Naive thymus-derived CD4-positive, alpha-beta T cell (primary cell): Measurements from ENCODE around the gene GLT1D1. TPM values are rescaled to one million over a fixed set of nuclear protein-coding genes. Genes with fewer than 3 reads are reported as not detected.
A peak's percentile ranks its signal among the peaks of the same experiment; 100 is the strongest.

ENCODE experiments used
- ATAC-seq: fragments of 150-1000 bp; cut with Tn5 transposase; 2 replicates; pipeline ENCODE4 v1.10.0; 2021; ENCODE audit warnings: mild to moderate bottlenecking, moderate library complexity
- CTCF ChIA-PET: fragments of 350-600 bp; sonication (Branson Sonifier 250); formaldehyde crosslinking; loops from one replicate; lab custom pipeline; 2021; ENCODE audit warnings: antibody characterized with exemption; lab: Charles Lee
- POLR2A ChIA-PET: fragments of 350-600 bp; sonication (Branson Sonifier 250); formaldehyde crosslinking; loops from one replicate; lab custom pipeline; 2021; ENCODE audit warnings: antibody characterized with exemption, inconsistent platforms; lab: Charles Lee
- DNase-seq, 9 donors: peaks; one replicate each; pipeline versions ENCODE4 v3.0.0 to v3.0.0-alpha.2; 2020 to 2022; ENCODE audit warnings: mixed read lengths in 1 of 9
- H3K27ac ChIP-seq: one replicate; pipeline ENCODE4 v1.7.0; 2013; ENCODE audit warnings: mild to moderate bottlenecking, low read depth, low read length, moderate library complexity
- H3K27me3 ChIP-seq, 2 donors: one replicate each; pipeline ENCODE4 v1.7.0; 2013; ENCODE audit warnings: low read length in 2 of 2, mild to moderate bottlenecking in 2 of 2, moderate library complexity in 2 of 2; ENCODE audit not compliant: control insufficient read depth in 2 of 2, insufficient read depth in 2 of 2
- H3K36me3 ChIP-seq, 3 experiments: 1 replicate in 2 of 3; 2 replicates in 1 of 3; pipeline ENCODE4 v1.7.0; 2013; ENCODE audit warnings: low read length in 3 of 3, mild to moderate bottlenecking in 3 of 3, moderate library complexity in 1 of 3; ENCODE audit not compliant: insufficient read depth in 3 of 3, control insufficient read depth in 2 of 3
- H3K4me1 ChIP-seq, 2 donors: one replicate each; pipeline ENCODE4 v1.7.0; 2013; ENCODE audit warnings: low read length in 2 of 2, mild to moderate bottlenecking in 2 of 2, moderate library complexity in 1 of 2; ENCODE audit not compliant: control insufficient read depth in 2 of 2, insufficient read depth in 2 of 2
- H3K4me3 ChIP-seq: 2 replicates; pipeline ENCODE4 v1.7.0; 2013; ENCODE audit warnings: mild to moderate bottlenecking, low read length
- H3K9me3 ChIP-seq, 3 experiments: 1 replicate in 2 of 3; 2 replicates in 1 of 3; pipeline ENCODE4 v1.7.0; 2013; ENCODE audit warnings: low read length in 3 of 3; ENCODE audit not compliant: control insufficient read depth in 2 of 3
- H3K27ac Mint-ChIP-seq, 9 donors: one replicate each; pipeline ENCODE4 v1.8.0; 2020 to 2022; ENCODE audit warnings: mixed read lengths in 9 of 9, mild to moderate bottlenecking in 8 of 9, moderate library complexity in 5 of 9, inconsistent platforms in 2 of 9
- H3K27me3 Mint-ChIP-seq, 5 donors: one replicate each; pipeline ENCODE4 v1.8.0; 2021 to 2022; ENCODE audit warnings: mixed read lengths in 5 of 5, mild to moderate bottlenecking in 1 of 5
- H3K36me3 Mint-ChIP-seq, 5 donors: one replicate each; pipeline ENCODE4 v1.8.0; 2020 to 2022; ENCODE audit warnings: mixed read lengths in 5 of 5, mild to moderate bottlenecking in 3 of 5, inconsistent platforms in 1 of 5
- H3K4me1 Mint-ChIP-seq, 7 donors: one replicate each; pipeline ENCODE4 v1.8.0; 2020 to 2022; ENCODE audit warnings: mixed read lengths in 7 of 7, mild to moderate bottlenecking in 3 of 7, inconsistent platforms in 1 of 7
- H3K4me3 Mint-ChIP-seq, 10 donors: one replicate each; pipeline ENCODE4 v1.8.0; 2020 to 2022; ENCODE audit warnings: mild to moderate bottlenecking in 10 of 10, mixed read lengths in 10 of 10, moderate library complexity in 6 of 10, inconsistent platforms in 2 of 10
- H3K9me3 Mint-ChIP-seq, 11 donors: one replicate each; pipeline ENCODE4 v1.8.0; 2020 to 2022; ENCODE audit warnings: mixed read lengths in 11 of 11, mild to moderate bottlenecking in 4 of 11, inconsistent platforms in 1 of 11, moderate library complexity in 1 of 11
- intact Hi-C, 2 donors: fragments of 100-400 bp; cut with micrococcal nuclease; formaldehyde crosslinking; loops; one replicate each; pipeline ENCODE4 v1.15.1; 2023
- polyA plus RNA-seq, 2 donors: library from polyadenylated mRNA; unstranded; fragments of 300-500 nt; fragmentation: Illumina TruSeq; gene quantifications; one replicate each; pipeline ENCODE4 v1.2.3, GENCODE V29; 2021
- total RNA-seq, 6 experiments: library from RNA in 5 of 6; stranded (reverse) in 5 of 6; gene quantifications; 1 replicate in 5 of 6; 2 replicates in 1 of 6; pipeline ENCODE4 v1.2.3 and lab custom pipeline; 2021 to 2026

The GLT1D1 gene
- total and polyA plus RNA-seq, 7 experiments from 2014 or later = 0.11 to 16.9 (median 1.1) TPM; not detected in 3

DNA sequence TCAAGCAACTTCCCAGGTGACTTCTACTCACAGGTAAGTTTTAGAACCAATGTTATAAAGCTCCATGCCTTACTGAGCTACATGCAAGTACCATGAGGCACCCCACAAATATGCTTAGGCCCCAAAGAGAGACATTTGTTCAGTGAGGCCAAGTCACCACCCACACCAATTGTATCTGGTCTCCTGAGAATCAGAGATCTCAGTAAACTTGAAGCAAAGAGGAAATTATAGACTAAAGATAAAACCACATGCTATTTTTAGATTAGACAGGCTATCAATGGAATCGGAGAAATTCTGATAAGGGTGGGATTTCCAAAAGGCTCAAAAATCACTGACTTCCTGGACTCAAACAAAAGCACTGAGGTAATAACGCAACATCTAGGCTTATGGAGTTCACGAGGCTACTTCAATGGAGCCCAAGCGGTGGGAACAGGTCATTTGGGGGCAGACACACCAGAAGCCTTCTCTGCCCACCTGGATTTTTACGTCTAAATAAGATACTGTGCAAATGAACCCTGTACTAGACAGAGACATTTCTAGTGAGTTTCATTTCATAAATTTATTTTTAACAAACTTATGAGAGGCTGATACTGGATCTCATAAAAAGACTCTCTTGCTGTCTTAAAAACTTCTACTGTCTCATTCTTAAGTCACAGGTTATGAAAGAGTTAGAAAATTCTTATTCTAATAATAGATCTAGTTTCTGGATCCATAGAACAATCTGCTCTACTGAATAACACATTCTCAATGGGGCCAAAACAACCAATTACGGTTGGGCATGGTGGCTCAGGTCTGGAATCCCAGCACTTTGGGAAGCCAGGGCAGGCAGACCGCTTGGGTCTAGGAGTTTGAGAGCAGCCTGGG is 37.3 kb upstream of the GLT1D1 start:
- H3K4me3 ChIP-seq = no peak overlapping the region
- DNase-seq (no peak), ATAC-seq (no peak)
- Mint-ChIP-seq H3K27me3 (no peaks in the 10 kb centered on the region), H3K9me3 (no peaks in the 10 kb centered on the region), H3K4me1 (peaks cover 47 to 83% (median 66%) of the 10 kb centered on the region in 7 donors), H3K27ac (no peak overlapping the region), H3K4me3 (no peak overlapping the region), H3K36me3 (peaks cover 8 to 31% (median 22%) of the 10 kb centered on the region in 5 donors)
- H3K36me3 ChIP-seq = peaks cover 0 to 16% (median 9%) of the 10 kb centered on the region in 3 experiments
- ChIA-PET POLR2A (no interaction called here), CTCF (no interaction called here)
- intact Hi-C loops = loop anchor here in 1 of 2 donors (10.0 kb wide), 1 partner anchor 1251 kb away; no protein-coding TSS in a partner anchor
- no peaks in the 10 kb centered on the region for H3K9me3 ChIP-seq
- H3K27me3 ChIP-seq = no peaks in the 10 kb centered on the region
- peaks cover 0 to 52% of the 10 kb centered on the region in 2 donors for H3K4me1 ChIP-seq
- H3K27ac ChIP-seq = no peak overlapping the region

- peaks cover 0 to 16% (median 9%) of the 10 kb centered on the region in 3 experiments for H3K36me3 ChIP-seq
- CTCF ChIA-PET = no interaction called here
- H3K9me3 Mint-ChIP-seq = no peaks in the 10 kb centered on the region
- no peak overlapping the region for H3K27ac Mint-ChIP-seq
- H3K27ac ChIP-seq = no peak overlapping the region
- POLR2A ChIA-PET = no interaction called here
- H3K4me3 Mint-ChIP-seq = no peak overlapping the region
- no peaks in the 10 kb centered on the region for H3K27me3 ChIP-seq
- H3K4me3 ChIP-seq = no peak overlapping the region
- intact Hi-C loops = loop anchor here in 1 of 2 donors (10.0 kb wide), 1 partner anchor 1252 kb away; no protein-coding TSS in a partner anchor
- H3K27me3 Mint-ChIP-seq = no peaks in the 10 kb centered on the region
- no peak for ATAC-seq
- peaks cover 49 to 83% (median 64%) of the 10 kb centered on the region in 7 donors for H3K4me1 Mint-ChIP-seq
- no peak for DNase-seq
- H3K4me1 ChIP-seq = peaks cover 0 to 52% of the 10 kb centered on the region in 2 donors
- peaks cover 8 to 31% (median 24%) of the 10 kb centered on the region in 5 donors for H3K36me3 Mint-ChIP-seq
- no peaks in the 10 kb centered on the region for H3K9me3 ChIP-seq
These were observed 36.7 kb upstream of the GLT1D1 start for GRCh38 chr12:128816643-128816920.

- CTCF ChIA-PET = no interaction called here
These were observed 35.9 kb upstream of the GLT1D1 start for GRCh38 chr12:128817111-128818015.

DNA sequence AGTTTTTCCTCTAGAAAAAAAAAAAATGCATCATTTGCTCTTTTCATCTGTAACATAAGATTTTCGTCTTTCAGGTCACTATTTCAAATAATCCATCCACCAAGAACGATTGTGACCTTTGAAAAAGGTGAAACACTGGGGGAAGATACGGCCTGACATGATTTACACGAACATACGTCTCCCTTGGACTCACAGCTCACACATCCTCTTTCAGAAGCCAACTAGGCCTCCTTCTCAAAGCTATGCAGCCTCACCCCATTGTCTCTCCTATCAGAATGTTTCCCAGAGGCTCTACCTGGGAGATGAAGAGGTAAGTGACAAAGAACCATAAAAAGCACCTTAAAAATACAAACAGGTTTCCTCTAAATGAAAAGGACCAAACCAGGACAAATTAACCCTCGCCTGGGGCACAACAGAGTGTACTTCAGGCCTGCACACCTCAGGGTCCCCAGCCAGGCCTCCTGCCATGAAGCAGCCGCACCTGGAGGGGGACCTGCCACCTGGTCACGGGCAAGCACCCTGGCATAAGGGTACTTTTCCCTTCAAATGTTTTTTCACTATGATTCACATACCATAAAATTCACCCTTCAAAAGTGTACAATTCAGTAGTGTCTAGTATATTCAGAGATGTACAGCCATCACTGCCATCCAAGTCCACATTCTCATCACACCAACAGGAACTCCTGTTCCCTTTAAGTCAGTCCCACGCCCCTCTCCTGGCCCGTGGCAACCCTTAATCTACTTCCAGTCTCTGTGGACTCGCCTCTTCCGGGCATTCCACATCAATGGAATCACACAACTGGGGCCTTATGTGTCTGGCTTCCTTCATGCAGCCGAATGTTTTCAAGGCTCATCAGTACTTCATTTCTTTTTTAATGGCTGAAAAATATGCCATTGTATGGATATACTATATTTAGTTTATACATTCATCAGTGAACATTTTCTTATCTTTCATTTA is 34.9 kb upstream of the GLT1D1 start:
- no peak overlapping the region for H3K27ac ChIP-seq
- ATAC-seq (no peak), DNase-seq (no peak)
- peaks cover 51 to 80% (median 60%) of the 10 kb centered on the region in 7 donors for H3K4me1 Mint-ChIP-seq
- POLR2A ChIA-PET = no interaction called here
- no peak overlapping the region for H3K4me3 ChIP-seq
- H3K4me3 Mint-ChIP-seq = peak overlapping the region in 7 of 10 donors; percentile 5 to 37 (median 25)
- H3K36me3 Mint-ChIP-seq = peaks cover 8 to 21% (median 20%) of the 10 kb centered on the region in 5 donors
- peaks cover 14 to 51% of the 10 kb centered on the region in 2 donors for H3K4me1 ChIP-seq
- no peaks in the 10 kb centered on the region for H3K9me3 Mint-ChIP-seq
- H3K27me3 Mint-ChIP-seq = no peaks in the 10 kb centered on the region
- no peaks in the 10 kb centered on the region for H3K27me3 ChIP-seq
- peak overlapping the region in 2 of 9 donors; percentile 14 to 44 for H3K27ac Mint-ChIP-seq
- no peaks in the 10 kb centered on the region for H3K9me3 ChIP-seq
- intact Hi-C loops = loop anchor here in 1 of 2 donors (10.0 kb wide), 1 partner anchor 1254 kb away; no protein-coding TSS in a partner anchor
- CTCF ChIA-PET = no interaction called here
- peaks cover 0 to 13% (median 9%) of the 10 kb centered on the region in 3 experiments for H3K36me3 ChIP-seq

More at GRCh38 chr12:128817111-128818015, 35.9 kb upstream of the GLT1D1 start:
- H3K4me3 Mint-ChIP-seq = peak overlapping the region in 5 of 10 donors; percentile 0 to 62 (median 37)
- peaks cover 6 to 52% of the 10 kb centered on the region in 2 donors for H3K4me1 ChIP-seq
- H3K36me3 Mint-ChIP-seq = peaks cover 8 to 30% (median 25%) of the 10 kb centered on the region in 5 donors
- POLR2A ChIA-PET = no interaction called here
- H3K9me3 ChIP-seq = no peaks in the 10 kb centered on the region
- H3K4me3 ChIP-seq = no peak overlapping the region
- no peak overlapping the region for H3K27ac ChIP-seq
- no peak for DNase-seq
- no peaks in the 10 kb centered on the region for H3K9me3 Mint-ChIP-seq
- H3K36me3 ChIP-seq = peaks cover 0 to 16% (median 9%) of the 10 kb centered on the region in 3 experiments
- H3K27ac Mint-ChIP-seq = peak overlapping the region in 3 of 9 donors; percentile 17 to 70 (median 24)
- no peaks in the 10 kb centered on the region for H3K27me3 ChIP-seq
- no peaks in the 10 kb centered on the region for H3K27me3 Mint-ChIP-seq
- intact Hi-C loops = loop anchor here in 1 of 2 donors (10.0 kb wide), 1 partner anchor 1253 kb away; no protein-coding TSS in a partner anchor
- ATAC-seq = peak; percentile 56
- peaks cover 51 to 85% (median 65%) of the 10 kb centered on the region in 7 donors for H3K4me1 Mint-ChIP-seq

- ATAC-seq (no peak), DNase-seq (peak in 1 of 9 donors; percentile 8)
- H3K27ac Mint-ChIP-seq = peak overlapping the region in 2 of 9 donors; percentile 50 to 51
- H3K27ac ChIP-seq = no peak overlapping the region
- peaks cover 0 to 5% (median 2%) of the 10 kb centered on the region in 3 experiments for H3K36me3 ChIP-seq
- no peaks in the 10 kb centered on the region for H3K9me3 Mint-ChIP-seq
- no peak overlapping the region for H3K4me3 ChIP-seq
- H3K9me3 ChIP-seq = no peaks in the 10 kb centered on the region
- CTCF ChIA-PET = no interaction called here
- intact Hi-C loops = loop anchor here (2.0 to 10.0 kb wide), 4 partner anchors 37 to 1652 kb away; no protein-coding TSS in a partner anchor
- H3K36me3 Mint-ChIP-seq = peaks cover 4 to 17% (median 10%) of the 10 kb centered on the region in 5 donors
- H3K4me3 Mint-ChIP-seq = peak overlapping the region in 1 of 10 donors; percentile 38
- H3K27me3 Mint-ChIP-seq = no peaks in the 10 kb centered on the region
- POLR2A ChIA-PET = no interaction called here
- H3K4me1 ChIP-seq = peaks cover 19 to 55% of the 10 kb centered on the region in 2 donors
- H3K4me1 Mint-ChIP-seq = peaks cover 47 to 68% (median 56%) of the 10 kb centered on the region in 7 donors
- no peaks in the 10 kb centered on the region for H3K27me3 ChIP-seq
These were observed 33.8 kb upstream of the GLT1D1 start for GRCh38 chr12:128819293-128820144.
